C4-2B (cell line): Measurements from ENCODE around the gene HCN1.

Experiments
- H3K27ac ChIP-seq: fragments of 450-650 bp; 2 replicates; pipeline ENCODE4 v1.5.1; 2017
- CTCF ChIP-seq: fragments of 450-650 bp; conservative IDR thresholded peaks from 2 replicates; pipeline ENCODE4 v1.5.1; 2017; ENCODE audit warnings: mild to moderate bottlenecking
- ZFX ChIP-seq: fragments of 450-650 bp; IDR thresholded peaks from 2 replicates; pipeline ENCODE4 v1.6.1; 2017

Gene HCN1

GRCh38 chr5:45578270-45578669 is 117.9 kb downstream of the HCN1 start:
- TF ChIP-seq ZFX (no peak), CTCF (no peak)
- H3K27ac ChIP-seq = no peak overlapping the region

- no peak for TF ChIP-seq CTCF
- no peak for TF ChIP-seq ZFX
- H3K27ac ChIP-seq = no peak overlapping the region
Observed at GRCh38 chr5:45568813-45569212, 127.4 kb downstream of the HCN1 start.

GRCh38 chr5:45542421-45542820 is 153.8 kb downstream of the HCN1 start:
- H3K27ac ChIP-seq = no peak overlapping the region

GRCh38 chr5:45533663-45534062 is 162.5 kb downstream of the HCN1 start:
- H3K27ac ChIP-seq = no peak overlapping the region
- TF ChIP-seq ZFX (no peak), CTCF (no peak)

More at GRCh38 chr5:45542421-45542820, 153.8 kb downstream of the HCN1 start:
- TF ChIP-seq CTCF (no peak), ZFX (no peak)

GRCh38 chr5:45532826-45533624 is 163.2 kb downstream of the HCN1 start:
- H3K27ac ChIP-seq = no peak overlapping the region
- TF ChIP-seq ZFX (no peak), CTCF (no peak)

GRCh38 chr5:45521067-45521466 is 175.1 kb downstream of the HCN1 start:
- peak; percentile 48 for TF ChIP-seq CTCF
- no peak for TF ChIP-seq ZFX
- H3K27ac ChIP-seq = no peak overlapping the region

- H3K27ac ChIP-seq = no peak overlapping the region
- TF ChIP-seq ZFX (no peak), CTCF (no peak)
Observed at GRCh38 chr5:45512521-45512920, 183.7 kb downstream of the HCN1 start.
